CD8-positive, alpha-beta memory T cell (primary cell): ENCODE measurements around the gene NTN4. TPM values are rescaled to one million over a fixed set of nuclear protein-coding genes. Genes with fewer than 3 reads are reported as not detected.

Source experiments
- CTCF ChIA-PET: fragments of 350-600 bp; sonication (Branson Sonifier 250); formaldehyde crosslinking; loops from one replicate; lab custom pipeline; 2021; ENCODE audit warnings: antibody characterized with exemption; lab: Charles Lee
- POLR2A ChIA-PET: fragments of 350-600 bp; sonication (Branson Sonifier 250); formaldehyde crosslinking; loops from one replicate; lab custom pipeline; 2021; ENCODE audit warnings: antibody characterized with exemption; lab: Charles Lee
- DNase-seq, 5 donors: peaks; one replicate each; pipeline versions ENCODE4 v3.0.0 to v3.0.0-alpha.2; 2020 to 2022; ENCODE audit warnings: mixed read lengths in 1 of 5
- H3K27ac ChIP-seq: one replicate; pipeline ENCODE4 v1.7.0; 2013; ENCODE audit warnings: low read depth, mild to moderate bottlenecking, low read length, moderate library complexity
- H3K27me3 ChIP-seq: 2 replicates; pipeline ENCODE4 v1.7.0; 2013; ENCODE audit warnings: low read length, mild to moderate bottlenecking; ENCODE audit not compliant: insufficient read depth, poor library complexity, severe bottlenecking
- H3K36me3 ChIP-seq: 2 replicates; pipeline ENCODE4 v1.7.0; 2013; ENCODE audit warnings: mild to moderate bottlenecking, low read length, moderate library complexity; ENCODE audit not compliant: insufficient read depth
- H3K4me1 ChIP-seq: 2 replicates; pipeline ENCODE4 v1.7.0; 2013; ENCODE audit warnings: mild to moderate bottlenecking, low read length, moderate library complexity; ENCODE audit not compliant: insufficient read depth
- H3K4me3 ChIP-seq: 2 replicates; pipeline ENCODE4 v1.7.0; 2013; ENCODE audit warnings: mild to moderate bottlenecking, low read length
- H3K9me3 ChIP-seq: 2 replicates; pipeline ENCODE4 v1.7.0; 2013; ENCODE audit warnings: mild to moderate bottlenecking, low read length
- H3K27ac Mint-ChIP-seq, 8 donors: one replicate each; pipeline ENCODE4 v1.8.0; 2020 to 2021; ENCODE audit warnings: mixed read lengths in 8 of 8, mild to moderate bottlenecking in 6 of 8, inconsistent platforms in 3 of 8, moderate library complexity in 3 of 8
- H3K27me3 Mint-ChIP-seq, 2 donors: one replicate each; pipeline ENCODE4 v1.8.0; 2020 to 2021; ENCODE audit warnings: mixed read lengths in 2 of 2, mild to moderate bottlenecking in 1 of 2, moderate library complexity in 1 of 2
- H3K36me3 Mint-ChIP-seq, 3 donors: one replicate each; pipeline ENCODE4 v1.8.0; 2020 to 2021; ENCODE audit warnings: mixed read lengths in 3 of 3, inconsistent platforms in 1 of 3, mild to moderate bottlenecking in 1 of 3
- H3K4me1 Mint-ChIP-seq, 3 donors: one replicate each; pipeline ENCODE4 v1.8.0; 2020 to 2021; ENCODE audit warnings: mixed read lengths in 3 of 3, inconsistent platforms in 1 of 3, mild to moderate bottlenecking in 1 of 3
- H3K4me3 Mint-ChIP-seq, 7 donors: one replicate each; pipeline ENCODE4 v1.8.0; 2020 to 2021; ENCODE audit warnings: mixed read lengths in 7 of 7, mild to moderate bottlenecking in 6 of 7, moderate library complexity in 4 of 7, inconsistent platforms in 2 of 7
- H3K9me3 Mint-ChIP-seq, 5 donors: one replicate each; pipeline ENCODE4 v1.8.0; 2020 to 2022; ENCODE audit warnings: mixed read lengths in 5 of 5, mild to moderate bottlenecking in 3 of 5, moderate library complexity in 2 of 5, inconsistent platforms in 1 of 5
- polyA plus RNA-seq: library from polyadenylated mRNA; unstranded; fragments of 300-500 nt; fragmentation: Illumina TruSeq; gene quantifications from one replicate; pipeline ENCODE4 v1.2.3, GENCODE V29; 2021
- total RNA-seq, 2 experiments: library from RNA; stranded (reverse); gene quantifications; one replicate each; pipeline ENCODE4 v1.2.3, GENCODE V29; 2021

Gene NTN4
- total and polyA plus RNA-seq, 3 experiments from 2014 or later: 4.2 TPM; not detected in 2

- ChIA-PET POLR2A (no interaction called here), CTCF (no interaction called here)
- no peak overlapping the region for H3K27ac Mint-ChIP-seq
These were observed 161.2 kb downstream of the NTN4 start for GRCh38 chr12:95629392-95629791.

GRCh38 chr12:95626854-95627253 lies 163.7 kb downstream of the NTN4 start:
- H3K36me3 Mint-ChIP-seq: no peaks in the 10 kb centered on the region
- DNase-seq: no peak
- POLR2A ChIA-PET: no interaction called here

More at GRCh38 chr12:95629392-95629791, 161.2 kb downstream of the NTN4 start:
- H3K36me3 ChIP-seq: no peaks in the 10 kb centered on the region
- H3K27ac ChIP-seq: no peak overlapping the region
- H3K9me3 ChIP-seq: no peaks in the 10 kb centered on the region
- Mint-ChIP-seq H3K9me3 (no peaks in the 10 kb centered on the region), H3K4me1 (no peaks in the 10 kb centered on the region), H3K4me3 (no peak overlapping the region), H3K36me3 (no peaks in the 10 kb centered on the region), H3K27me3 (peaks cover 1 to 13% of the 10 kb centered on the region in 2 donors)
- H3K4me3 ChIP-seq: no peak overlapping the region
- H3K27me3 ChIP-seq: no peaks in the 10 kb centered on the region
- no peaks in the 10 kb centered on the region for H3K4me1 ChIP-seq
- DNase-seq: no peak

GRCh38 chr12:95625012-95625411 lies 165.6 kb downstream of the NTN4 start:
- H3K4me3 ChIP-seq: no peak overlapping the region
- H3K36me3 Mint-ChIP-seq: no peaks in the 10 kb centered on the region
- no peaks in the 10 kb centered on the region for H3K27me3 ChIP-seq
- ChIA-PET POLR2A (no interaction called here), CTCF (no interaction called here)
- H3K27ac ChIP-seq: no peak overlapping the region
- no peaks in the 10 kb centered on the region for H3K36me3 ChIP-seq
- no peaks in the 10 kb centered on the region for H3K4me1 Mint-ChIP-seq
- H3K9me3 ChIP-seq: no peaks in the 10 kb centered on the region
- no peak for DNase-seq
- no peaks in the 10 kb centered on the region for H3K4me1 ChIP-seq
- no peaks in the 10 kb centered on the region for H3K9me3 Mint-ChIP-seq
- H3K27me3 Mint-ChIP-seq: peaks cover 3 to 23% of the 10 kb centered on the region in 2 donors
- H3K4me3 Mint-ChIP-seq: no peak overlapping the region
- peak overlapping the region in 1 of 8 donors; percentile 75 for H3K27ac Mint-ChIP-seq

More at GRCh38 chr12:95626854-95627253, 163.7 kb downstream of the NTN4 start:
- Mint-ChIP-seq H3K27ac (no peak overlapping the region), H3K4me3 (no peak overlapping the region), H3K9me3 (no peaks in the 10 kb centered on the region), H3K27me3 (peaks cover 1 to 13% of the 10 kb centered on the region in 2 donors), H3K4me1 (no peaks in the 10 kb centered on the region)
- no peaks in the 10 kb centered on the region for H3K4me1 ChIP-seq
- H3K27ac ChIP-seq: no peak overlapping the region
- no peaks in the 10 kb centered on the region for H3K36me3 ChIP-seq
- CTCF ChIA-PET: no interaction called here
- no peak overlapping the region for H3K4me3 ChIP-seq
- no peaks in the 10 kb centered on the region for H3K9me3 ChIP-seq
- no peaks in the 10 kb centered on the region for H3K27me3 ChIP-seq

- POLR2A ChIA-PET: no interaction called here
- Histone ChIP-seq H3K4me3 (no peak overlapping the region), H3K9me3 (no peaks in the 10 kb centered on the region), H3K36me3 (no peaks in the 10 kb centered on the region), H3K27ac (no peak overlapping the region), H3K4me1 (no peaks in the 10 kb centered on the region), H3K27me3 (no peaks in the 10 kb centered on the region)
- H3K4me3 Mint-ChIP-seq: no peak overlapping the region
- peak overlapping the region in 1 of 8 donors; percentile 75 for H3K27ac Mint-ChIP-seq
- no peaks in the 10 kb centered on the region for H3K36me3 Mint-ChIP-seq
- H3K4me1 Mint-ChIP-seq: no peaks in the 10 kb centered on the region
- no peak for DNase-seq
- H3K9me3 Mint-ChIP-seq: no peaks in the 10 kb centered on the region
- peaks cover 3 to 23% of the 10 kb centered on the region in 2 donors for H3K27me3 Mint-ChIP-seq
- CTCF ChIA-PET: no interaction called here
These were observed 166.0 kb downstream of the NTN4 start for GRCh38 chr12:95624589-95624988.

- H3K27me3 Mint-ChIP-seq: peaks cover 3 to 23% of the 10 kb centered on the region in 2 donors
- Histone ChIP-seq H3K27ac (no peak overlapping the region), H3K4me3 (no peak overlapping the region), H3K4me1 (no peaks in the 10 kb centered on the region), H3K36me3 (no peaks in the 10 kb centered on the region), H3K27me3 (no peaks in the 10 kb centered on the region), H3K9me3 (no peaks in the 10 kb centered on the region)
- no peaks in the 10 kb centered on the region for H3K36me3 Mint-ChIP-seq
- CTCF ChIA-PET: no interaction called here
- DNase-seq: peak in 1 of 5 donors; percentile 6
- H3K4me3 Mint-ChIP-seq: no peak overlapping the region
- no peak overlapping the region for H3K27ac Mint-ChIP-seq
- POLR2A ChIA-PET: no interaction called here
- no peaks in the 10 kb centered on the region for H3K9me3 Mint-ChIP-seq
- H3K4me1 Mint-ChIP-seq: no peaks in the 10 kb centered on the region
These were observed 166.9 kb downstream of the NTN4 start for GRCh38 chr12:95623554-95624170.

GRCh38 chr12:95622879-95623278 lies 167.7 kb downstream of the NTN4 start:
- Mint-ChIP-seq H3K27ac (no peak overlapping the region), H3K4me3 (no peak overlapping the region), H3K4me1 (no peaks in the 10 kb centered on the region), H3K27me3 (peaks cover 3 to 23% of the 10 kb centered on the region in 2 donors), H3K9me3 (no peaks in the 10 kb centered on the region), H3K36me3 (no peaks in the 10 kb centered on the region)
- Histone ChIP-seq H3K4me1 (no peaks in the 10 kb centered on the region), H3K27me3 (no peaks in the 10 kb centered on the region), H3K27ac (no peak overlapping the region), H3K9me3 (no peaks in the 10 kb centered on the region), H3K4me3 (no peak overlapping the region), H3K36me3 (no peaks in the 10 kb centered on the region)
- ChIA-PET POLR2A (no interaction called here), CTCF (no interaction called here)
- no peak for DNase-seq

- Histone ChIP-seq H3K36me3 (no peaks in the 10 kb centered on the region), H3K27me3 (no peaks in the 10 kb centered on the region), H3K4me3 (no peak overlapping the region), H3K4me1 (no peaks in the 10 kb centered on the region), H3K27ac (no peak overlapping the region), H3K9me3 (no peaks in the 10 kb centered on the region)
- peak overlapping the region in 1 of 8 donors; percentile 66 for H3K27ac Mint-ChIP-seq
- no peak overlapping the region for H3K4me3 Mint-ChIP-seq
- no peaks in the 10 kb centered on the region for H3K9me3 Mint-ChIP-seq
- no peaks in the 10 kb centered on the region for H3K36me3 Mint-ChIP-seq
- H3K27me3 Mint-ChIP-seq: peaks cover 3 to 17% of the 10 kb centered on the region in 2 donors
- no peak for DNase-seq
- H3K4me1 Mint-ChIP-seq: no peaks in the 10 kb centered on the region
- POLR2A ChIA-PET: no interaction called here
- CTCF ChIA-PET: no interaction called here
These were observed 168.8 kb downstream of the NTN4 start for GRCh38 chr12:95621725-95622124.

GRCh38 chr12:95620171-95620570 lies 170.4 kb downstream of the NTN4 start:
- Histone ChIP-seq H3K4me1 (no peaks in the 10 kb centered on the region), H3K4me3 (no peak overlapping the region), H3K27ac (no peak overlapping the region), H3K36me3 (no peaks in the 10 kb centered on the region), H3K9me3 (no peaks in the 10 kb centered on the region), H3K27me3 (no peaks in the 10 kb centered on the region)
- ChIA-PET CTCF (no interaction called here), POLR2A (no interaction called here)
- H3K4me3 Mint-ChIP-seq: no peak overlapping the region
- H3K4me1 Mint-ChIP-seq: no peaks in the 10 kb centered on the region
- H3K27me3 Mint-ChIP-seq: peaks cover 2 to 21% of the 10 kb centered on the region in 2 donors
- no peaks in the 10 kb centered on the region for H3K36me3 Mint-ChIP-seq
- DNase-seq: no peak
- no peaks in the 10 kb centered on the region for H3K9me3 Mint-ChIP-seq
- no peak overlapping the region for H3K27ac Mint-ChIP-seq
